ENCODE measurements around the gene HOXC6.

The HOXC6 gene

GRCh38 chr12:54039417-54040147 is 11.3 kb downstream of the HOXC6 start (continued):
- TF ChIP-seq ZNF513 (tag by site-specific recombination; IDR thresholded peaks at IDR 0.05) (no peak), ZNF114 (tag by site-specific recombination; IDR thresholded peaks at IDR 0.05) (no peak), YY2 (tag by site-specific recombination; IDR thresholded peaks at IDR 0.05) (no peak), ZNF510 (tag by site-specific recombination; IDR thresholded peaks at IDR 0.05; ENCODE audit: insufficient replicate concordance) (no peak), GLI2 (tag by site-specific recombination; IDR thresholded peaks at IDR 0.05; ENCODE audit: borderline replicate concordance, low read depth) (no peak), ZBTB26 (tag by site-specific recombination; optimal IDR thresholded peaks at IDR 0.05) (no peak), ZNF704 (tag by site-specific recombination; IDR thresholded peaks at IDR 0.05) (no peak), ZNF48 (tag by site-specific recombination; IDR thresholded peaks at IDR 0.05) (no peak), ZBTB21 (tag by site-specific recombination; IDR thresholded peaks at IDR 0.05) (no peak), KLF1 (tag by site-specific recombination; IDR thresholded peaks at IDR 0.05) (peak; percentile 91), ZNF248 (tag by site-specific recombination; IDR thresholded peaks at IDR 0.05) (no peak), SALL2 (tag by site-specific recombination; IDR thresholded peaks at IDR 0.05; ENCODE audit: borderline replicate concordance) (no peak), ZNF239 (tag by site-specific recombination; IDR thresholded peaks at IDR 0.05) (no peak), GLIS1 (tag by site-specific recombination; IDR thresholded peaks at IDR 0.05) (peak; percentile 73), ZNF555 (tag by site-specific recombination; conservative IDR thresholded peaks at IDR 0.05) (no peak), ZNF529 (tag by site-specific recombination; IDR thresholded peaks at IDR 0.05; ENCODE audit: insufficient replicate concordance) (no peak), PBX3 (CRISPR knock-in tag; IDR thresholded peaks at IDR 0.05) (no peak), ZNF843 (tag by site-specific recombination; IDR thresholded peaks at IDR 0.05) (peak; percentile 25; the same call in 1 of the 2 replicates), ZNF16 (tag by site-specific recombination; IDR thresholded peaks at IDR 0.05; ENCODE audit: low read depth) (no peak)
- TF ChIP-seq, protein P1, sequence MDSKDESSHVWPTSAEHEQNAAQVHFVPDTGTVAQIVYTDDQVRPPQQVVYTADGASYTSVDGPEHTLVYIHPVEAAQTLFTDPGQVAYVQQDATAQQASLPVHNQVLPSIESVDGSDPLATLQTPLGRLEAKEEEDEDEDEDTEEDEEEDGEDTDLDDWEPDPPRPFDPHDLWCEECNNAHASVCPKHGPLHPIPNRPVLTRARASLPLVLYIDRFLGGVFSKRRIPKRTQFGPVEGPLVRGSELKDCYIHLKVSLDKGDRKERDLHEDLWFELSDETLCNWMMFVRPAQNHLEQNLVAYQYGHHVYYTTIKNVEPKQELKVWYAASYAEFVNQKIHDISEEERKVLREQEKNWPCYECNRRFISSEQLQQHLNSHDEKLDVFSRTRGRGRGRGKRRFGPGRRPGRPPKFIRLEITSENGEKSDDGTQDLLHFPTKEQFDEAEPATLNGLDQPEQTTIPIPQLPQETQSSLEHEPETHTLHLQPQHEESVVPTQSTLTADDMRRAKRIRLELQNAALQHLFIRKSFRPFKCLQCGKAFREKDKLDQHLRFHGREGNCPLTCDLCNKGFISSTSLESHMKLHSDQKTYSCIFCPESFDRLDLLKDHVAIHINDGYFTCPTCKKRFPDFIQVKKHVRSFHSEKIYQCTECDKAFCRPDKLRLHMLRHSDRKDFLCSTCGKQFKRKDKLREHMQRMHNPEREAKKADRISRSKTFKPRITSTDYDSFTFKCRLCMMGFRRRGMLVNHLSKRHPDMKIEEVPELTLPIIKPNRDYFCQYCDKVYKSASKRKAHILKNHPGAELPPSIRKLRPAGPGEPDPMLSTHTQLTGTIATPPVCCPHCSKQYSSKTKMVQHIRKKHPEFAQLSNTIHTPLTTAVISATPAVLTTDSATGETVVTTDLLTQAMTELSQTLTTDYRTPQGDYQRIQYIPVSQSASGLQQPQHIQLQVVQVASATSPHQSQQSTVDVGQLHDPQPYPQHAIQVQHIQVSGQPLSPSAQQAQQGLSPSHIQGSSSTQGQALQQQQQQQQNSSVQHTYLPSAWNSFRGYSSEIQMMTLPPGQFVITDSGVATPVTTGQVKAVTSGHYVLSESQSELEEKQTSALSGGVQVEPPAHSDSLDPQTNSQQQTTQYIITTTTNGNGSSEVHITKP (tag by site-specific recombination; IDR thresholded peaks at IDR 0.05) = peak; percentile 72; the same call in 1 of the 2 replicates
- TF ChIP-seq, protein P2, sequence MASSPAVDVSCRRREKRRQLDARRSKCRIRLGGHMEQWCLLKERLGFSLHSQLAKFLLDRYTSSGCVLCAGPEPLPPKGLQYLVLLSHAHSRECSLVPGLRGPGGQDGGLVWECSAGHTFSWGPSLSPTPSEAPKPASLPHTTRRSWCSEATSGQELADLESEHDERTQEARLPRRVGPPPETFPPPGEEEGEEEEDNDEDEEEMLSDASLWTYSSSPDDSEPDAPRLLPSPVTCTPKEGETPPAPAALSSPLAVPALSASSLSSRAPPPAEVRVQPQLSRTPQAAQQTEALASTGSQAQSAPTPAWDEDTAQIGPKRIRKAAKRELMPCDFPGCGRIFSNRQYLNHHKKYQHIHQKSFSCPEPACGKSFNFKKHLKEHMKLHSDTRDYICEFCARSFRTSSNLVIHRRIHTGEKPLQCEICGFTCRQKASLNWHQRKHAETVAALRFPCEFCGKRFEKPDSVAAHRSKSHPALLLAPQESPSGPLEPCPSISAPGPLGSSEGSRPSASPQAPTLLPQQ (tag by site-specific recombination; IDR thresholded peaks at IDR 0.05) = no peak
- TF ChIP-seq, protein P3, sequence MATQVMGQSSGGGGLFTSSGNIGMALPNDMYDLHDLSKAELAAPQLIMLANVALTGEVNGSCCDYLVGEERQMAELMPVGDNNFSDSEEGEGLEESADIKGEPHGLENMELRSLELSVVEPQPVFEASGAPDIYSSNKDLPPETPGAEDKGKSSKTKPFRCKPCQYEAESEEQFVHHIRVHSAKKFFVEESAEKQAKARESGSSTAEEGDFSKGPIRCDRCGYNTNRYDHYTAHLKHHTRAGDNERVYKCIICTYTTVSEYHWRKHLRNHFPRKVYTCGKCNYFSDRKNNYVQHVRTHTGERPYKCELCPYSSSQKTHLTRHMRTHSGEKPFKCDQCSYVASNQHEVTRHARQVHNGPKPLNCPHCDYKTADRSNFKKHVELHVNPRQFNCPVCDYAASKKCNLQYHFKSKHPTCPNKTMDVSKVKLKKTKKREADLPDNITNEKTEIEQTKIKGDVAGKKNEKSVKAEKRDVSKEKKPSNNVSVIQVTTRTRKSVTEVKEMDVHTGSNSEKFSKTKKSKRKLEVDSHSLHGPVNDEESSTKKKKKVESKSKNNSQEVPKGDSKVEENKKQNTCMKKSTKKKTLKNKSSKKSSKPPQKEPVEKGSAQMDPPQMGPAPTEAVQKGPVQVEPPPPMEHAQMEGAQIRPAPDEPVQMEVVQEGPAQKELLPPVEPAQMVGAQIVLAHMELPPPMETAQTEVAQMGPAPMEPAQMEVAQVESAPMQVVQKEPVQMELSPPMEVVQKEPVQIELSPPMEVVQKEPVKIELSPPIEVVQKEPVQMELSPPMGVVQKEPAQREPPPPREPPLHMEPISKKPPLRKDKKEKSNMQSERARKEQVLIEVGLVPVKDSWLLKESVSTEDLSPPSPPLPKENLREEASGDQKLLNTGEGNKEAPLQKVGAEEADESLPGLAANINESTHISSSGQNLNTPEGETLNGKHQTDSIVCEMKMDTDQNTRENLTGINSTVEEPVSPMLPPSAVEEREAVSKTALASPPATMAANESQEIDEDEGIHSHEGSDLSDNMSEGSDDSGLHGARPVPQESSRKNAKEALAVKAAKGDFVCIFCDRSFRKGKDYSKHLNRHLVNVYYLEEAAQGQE (tag by site-specific recombination; IDR thresholded peaks at IDR 0.05) = no peak
